NCI-H226 (cell line): Measurements from ENCODE around the gene ZNF70.

Experiments
- DNase-seq: peaks from one replicate; pipeline ENCODE4 v3.0.0-alpha.2; 2015

ZNF70 gene

DNA sequence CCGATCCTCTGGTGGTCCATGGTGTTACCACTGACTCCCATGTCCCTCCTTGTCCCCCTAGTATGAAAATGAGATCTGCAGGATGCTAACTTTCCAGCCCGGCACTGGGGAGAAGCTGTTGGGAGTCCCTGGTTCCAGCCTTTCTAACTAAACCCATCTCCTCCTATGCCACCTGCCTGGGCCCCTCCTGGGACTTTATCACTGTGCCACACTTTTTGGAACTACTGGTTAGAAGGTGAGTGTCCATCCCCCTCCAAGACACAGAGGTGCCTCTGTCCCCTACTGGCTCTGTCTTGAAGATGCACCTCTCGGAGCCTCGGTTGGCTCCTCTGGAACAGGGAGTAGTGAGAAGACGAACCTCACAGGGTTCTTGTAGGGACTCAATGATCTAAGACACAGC, 60.2 kb downstream of the ZNF70 start, which contains the start of gene RGL4:
Gene RGL4, plus strand, starts transcription at position 301 of the 400 bp plus-strand sequence. CDS start 1,018 bp downstream, outside the sequence.
- DNase-seq: no peak

DNA sequence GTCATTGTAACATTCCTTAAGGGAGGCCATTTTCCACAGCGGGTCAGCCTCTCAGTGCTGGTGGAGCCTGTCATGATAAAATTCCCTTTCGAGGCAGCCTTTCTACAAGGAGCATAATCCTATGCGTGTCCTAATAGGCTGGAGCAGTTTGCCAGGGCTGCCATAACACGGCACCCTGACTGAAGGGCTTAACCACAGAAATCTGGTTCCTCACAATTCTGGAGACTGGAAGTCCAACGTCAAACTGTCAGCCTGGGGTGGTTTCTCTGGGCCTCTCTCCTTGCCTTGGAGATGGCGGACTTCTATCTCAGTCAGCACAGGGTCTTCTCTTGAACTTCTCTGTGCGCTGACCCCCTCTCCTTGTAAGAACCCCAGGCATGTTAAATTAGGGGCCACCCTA, 61.5 kb downstream of the ZNF70 start:
- DNase-seq: no peak
